Activated naive CD4-positive, alpha-beta T cell treated with anti-CD3 and anti-CD28 coated beads for 36 hours (primary cell): ENCODE data around the gene TPH1. TPM values are rescaled to one million over a fixed set of nuclear protein-coding genes. Genes with fewer than 3 reads are reported as not detected.

ENCODE experiments used
- CTCF ChIA-PET: fragments of 350-600 bp; sonication (Branson Sonifier 250); formaldehyde crosslinking; loops from one replicate; lab custom pipeline; 2021; ENCODE audit warnings: antibody characterized with exemption; lab: Charles Lee
- DNase-seq: peaks from one replicate; pipeline ENCODE4 v3.0.0-alpha.2; 2020
- H3K27ac Mint-ChIP-seq: one replicate; pipeline ENCODE4 v1.8.0; 2021; ENCODE audit warnings: mild to moderate bottlenecking, mixed read lengths
- H3K27me3 Mint-ChIP-seq: one replicate; pipeline ENCODE4 v1.8.0; 2021; ENCODE audit warnings: low read depth, mixed read lengths
- H3K36me3 Mint-ChIP-seq: one replicate; pipeline ENCODE4 v1.8.0; 2021; ENCODE audit warnings: low read depth, mixed read lengths
- H3K4me1 Mint-ChIP-seq: one replicate; pipeline ENCODE4 v1.8.0; 2021; ENCODE audit warnings: low read depth, mixed read lengths
- H3K4me3 Mint-ChIP-seq: one replicate; pipeline ENCODE4 v1.8.0; 2021; ENCODE audit warnings: mild to moderate bottlenecking, moderate library complexity, mixed read lengths
- H3K9me3 Mint-ChIP-seq: one replicate; pipeline ENCODE4 v1.8.0; 2021; ENCODE audit warnings: mixed read lengths
- intact Hi-C: fragments of 100-400 bp; cut with micrococcal nuclease; formaldehyde crosslinking; loops from one replicate; pipeline ENCODE4 v1.15.1; 2023
- total RNA-seq, 2 experiments: library from RNA; stranded (reverse); gene quantifications; one replicate each; pipeline ENCODE4 v1.2.3, GENCODE V29; 2021

The TPH1 gene
- total RNA-seq, 2 experiments from 2014 or later, result 0.47 TPM; not detected in 1

DNA sequence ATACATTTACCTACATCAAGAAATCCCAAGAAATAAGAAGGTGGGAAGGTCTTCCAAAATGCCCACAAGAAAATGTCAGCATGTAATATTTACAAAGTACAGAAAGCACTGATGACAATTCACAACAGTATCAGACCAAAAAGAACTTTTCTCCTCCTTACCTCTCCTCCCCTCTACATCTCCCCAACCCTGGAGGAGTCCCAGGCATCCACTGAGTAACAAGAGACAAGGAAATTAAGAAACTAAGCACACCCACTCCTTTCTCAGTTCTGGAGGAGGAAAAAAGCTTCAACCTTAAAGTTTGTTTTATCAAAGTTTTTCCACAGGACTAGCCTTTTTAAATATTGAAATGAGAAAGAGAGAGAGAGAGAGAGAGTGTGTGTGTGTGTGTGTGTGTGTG, 31.2 kb downstream of the TPH1 start:
- CTCF ChIA-PET, result interaction anchor here (1.0 to 1.6 kb wide), 4 partner anchors 10 to 91 kb away, joined by 3 to 10 read pairs (median 5); partner anchors contain the start of gene SAAL1
- peaks cover 1% of the 10 kb centered on the region for H3K36me3 Mint-ChIP-seq
- H3K27ac Mint-ChIP-seq, result no peak overlapping the region
- no peak for DNase-seq
- H3K4me1 Mint-ChIP-seq, result peaks cover 39% of the 10 kb centered on the region
- no peak overlapping the region for H3K4me3 Mint-ChIP-seq
- no peaks in the 10 kb centered on the region for H3K9me3 Mint-ChIP-seq
- intact Hi-C loops, result loop anchor here (2.0 to 5.0 kb wide), 7 partner anchors 663 to 1697 kb away; partner anchors contain the start of genes C11orf58, E2F8, NAV2 and NCR3LG1
- H3K27me3 Mint-ChIP-seq, result no peaks in the 10 kb centered on the region

- CTCF ChIA-PET, result interaction anchor here (1.0 to 1.6 kb wide), 5 partner anchors 9 to 101 kb away, joined by 3 to 10 read pairs (median 4); partner anchors contain the start of gene SAAL1
- peak overlapping the region; percentile 95 for H3K27ac Mint-ChIP-seq
- peak; percentile 15 for DNase-seq
- intact Hi-C loops, result loop anchor here (1.0 to 5.0 kb wide), 18 partner anchors 92 to 1698 kb away; partner anchors contain the start of genes C11orf58, E2F8, GTF2H1 and HPS5
- H3K36me3 Mint-ChIP-seq, result peaks cover 1% of the 10 kb centered on the region
- H3K27me3 Mint-ChIP-seq, result no peaks in the 10 kb centered on the region
- peak overlapping the region; percentile 97 for H3K4me3 Mint-ChIP-seq
- H3K9me3 Mint-ChIP-seq, result no peaks in the 10 kb centered on the region
- peaks cover 39% of the 10 kb centered on the region for H3K4me1 Mint-ChIP-seq
These were observed 32.1 kb downstream of the TPH1 start for GRCh38 chr11:18013790-18014507.

DNA sequence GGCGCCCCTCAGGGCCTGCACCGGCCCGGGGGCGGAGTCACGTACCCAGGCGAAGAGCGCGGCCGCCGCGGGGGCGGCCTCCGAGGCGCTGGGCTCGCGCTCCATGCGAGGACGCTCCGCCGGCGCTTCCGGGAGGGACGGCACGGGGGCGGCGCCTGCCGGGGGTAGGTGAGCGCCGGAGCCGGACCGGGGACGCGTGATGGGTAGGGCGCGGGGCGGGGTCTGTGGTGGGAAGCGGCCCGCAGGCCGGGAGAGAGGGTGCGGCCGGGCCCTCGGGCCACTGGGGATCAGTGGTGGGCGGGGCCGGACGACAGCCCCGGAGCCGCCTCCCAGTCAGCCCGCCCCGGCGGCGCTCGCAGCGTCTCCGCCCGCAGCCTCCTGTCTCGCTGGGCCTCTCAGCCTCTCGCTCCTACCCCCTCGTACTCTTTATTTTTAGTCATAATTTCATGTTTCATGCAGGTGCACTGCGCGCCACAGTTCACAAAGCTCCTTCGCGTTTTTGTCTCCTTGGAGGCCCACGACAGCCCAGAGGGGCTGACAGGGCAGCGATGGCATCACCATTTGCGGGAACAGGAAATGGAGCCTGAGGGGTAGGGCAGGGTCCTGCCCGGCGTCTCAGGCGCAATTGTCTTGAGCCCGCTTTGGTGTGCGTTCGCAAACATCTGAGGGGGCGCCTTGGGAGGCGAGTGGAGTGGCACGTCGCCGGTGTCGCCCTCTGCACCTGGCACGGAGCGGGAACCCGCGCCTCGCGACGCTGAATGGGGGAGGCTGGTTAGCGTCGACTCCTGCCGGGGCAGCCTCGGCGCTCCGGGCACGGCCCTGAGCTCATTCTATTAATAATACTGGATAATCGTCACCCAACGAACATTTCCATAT, 32.9 kb downstream of the TPH1 start, which contains the start of gene SERGEF:
SERGEF (minus strand) TSS at position 142 of the 876 bp plus-strand sequence; CDS start at position 105, 37 bp downstream.
- intact Hi-C loops, result loop anchor here (1.0 to 5.0 kb wide), 17 partner anchors 93 to 1699 kb away; partner anchors contain the start of genes C11orf58, E2F8, GTF2H1 and HPS5
- H3K4me1 Mint-ChIP-seq, result peaks cover 39% of the 10 kb centered on the region
- peaks cover 1% of the 10 kb centered on the region for H3K36me3 Mint-ChIP-seq
- peak within 1 kb of the TSS; percentile 95 for H3K27ac Mint-ChIP-seq
- peak; percentile 94 for DNase-seq
- no peaks in the 10 kb centered on the region for H3K9me3 Mint-ChIP-seq
- CTCF ChIA-PET, result interaction anchor here (1.2 to 1.6 kb wide), 3 partner anchors 22 to 102 kb away, joined by 3 to 7 read pairs (median 4); no protein-coding TSS in a partner anchor
- peak within 1 kb of the TSS; percentile 97 for H3K4me3 Mint-ChIP-seq
- H3K27me3 Mint-ChIP-seq, result no peaks in the 10 kb centered on the region

GRCh38 chr11:18012122-18012905, 33.8 kb downstream of the TPH1 start:
- peaks cover 39% of the 10 kb centered on the region for H3K4me1 Mint-ChIP-seq
- intact Hi-C loops, result loop anchor here (2.0 to 5.0 kb wide), 9 partner anchors 370 to 1700 kb away; partner anchors contain the start of genes C11orf58, E2F8, NAV2 and NCR3LG1
- DNase-seq, result peak; percentile 25
- peaks cover 1% of the 10 kb centered on the region for H3K36me3 Mint-ChIP-seq
- H3K27ac Mint-ChIP-seq, result peak overlapping the region; percentile 65
- peak overlapping the region; percentile 97 for H3K4me3 Mint-ChIP-seq
- H3K9me3 Mint-ChIP-seq, result no peaks in the 10 kb centered on the region
- H3K27me3 Mint-ChIP-seq, result no peaks in the 10 kb centered on the region
- CTCF ChIA-PET, result interaction anchor here (1.2 kb wide), 1 partner anchor 21 kb away, joined by 3 read pairs; no protein-coding TSS in a partner anchor

- Mint-ChIP-seq H3K9me3 (no peaks in the 10 kb centered on the region), H3K36me3 (peaks cover 2% of the 10 kb centered on the region), H3K27ac (peak overlapping the region; percentile 65), H3K27me3 (no peaks in the 10 kb centered on the region), H3K4me3 (peak overlapping the region; percentile 97), H3K4me1 (peaks cover 39% of the 10 kb centered on the region)
- CTCF ChIA-PET, result interaction anchor here (1.2 kb wide), 1 partner anchor 20 kb away, joined by 3 read pairs; no protein-coding TSS in a partner anchor
- DNase-seq, result no peak
- intact Hi-C loops, result loop anchor here (2.0 to 5.0 kb wide), 9 partner anchors 371 to 1701 kb away; partner anchors contain the start of genes C11orf58, E2F8, NAV2 and NCR3LG1
These were observed 34.4 kb downstream of the TPH1 start for GRCh38 chr11:18011633-18012032.

DNA sequence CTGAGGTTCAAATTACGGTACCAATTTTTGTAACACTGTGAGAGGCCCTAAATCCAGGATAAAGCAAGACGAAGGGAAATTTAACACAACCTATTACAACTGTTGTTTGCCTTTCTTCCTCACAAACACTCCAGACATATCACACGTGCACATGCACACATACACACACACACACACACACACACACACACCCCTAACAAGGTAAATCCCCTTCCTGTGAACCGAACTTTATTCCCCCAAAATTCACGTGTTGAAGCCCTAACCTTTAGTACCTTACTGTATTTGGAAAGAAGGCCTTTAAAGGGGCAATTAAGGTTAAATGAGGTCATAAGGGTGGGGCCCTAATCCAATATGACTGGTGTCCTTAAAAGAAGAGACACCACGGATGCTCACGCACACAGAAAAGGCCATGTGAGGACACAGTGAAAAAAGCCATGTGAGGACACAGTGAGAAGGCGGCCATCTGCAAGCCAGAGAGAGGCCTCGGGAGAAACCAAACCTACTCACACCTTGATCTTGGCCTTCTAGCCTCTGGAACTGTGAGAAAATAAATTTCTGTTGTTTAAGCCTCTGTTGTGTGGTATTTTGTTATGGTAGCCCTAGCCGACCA, 35.0 kb downstream of the TPH1 start:
- DNase-seq, result no peak
- no peak overlapping the region for H3K27ac Mint-ChIP-seq

GRCh38 chr11:18010121-18010670, 35.9 kb downstream of the TPH1 start:
- H3K36me3 Mint-ChIP-seq, result peaks cover 7% of the 10 kb centered on the region
- H3K9me3 Mint-ChIP-seq, result no peaks in the 10 kb centered on the region
- no peak overlapping the region for H3K4me3 Mint-ChIP-seq
- no peaks in the 10 kb centered on the region for H3K27me3 Mint-ChIP-seq
- intact Hi-C loops, result loop anchor here (5.0 kb wide), 6 partner anchors 658 to 1702 kb away; partner anchors contain the start of genes C11orf58, E2F8, NAV2 and NCR3LG1
- CTCF ChIA-PET, result interaction anchor here (1.3 to 2.0 kb wide), 3 partner anchors 19 to 96 kb away, joined by 3 to 5 read pairs (median 5); partner anchors contain the start of gene SAAL1
- peaks cover 36% of the 10 kb centered on the region for H3K4me1 Mint-ChIP-seq
- no peak overlapping the region for H3K27ac Mint-ChIP-seq
- no peak for DNase-seq

More for the DNA sequence above, 35.0 kb downstream of the TPH1 start:
- Mint-ChIP-seq H3K27me3 (no peaks in the 10 kb centered on the region), H3K4me3 (no peak overlapping the region), H3K36me3 (peaks cover 5% of the 10 kb centered on the region), H3K9me3 (no peaks in the 10 kb centered on the region), H3K4me1 (peaks cover 39% of the 10 kb centered on the region)
- intact Hi-C loops, result loop anchor here (5.0 kb wide), 6 partner anchors 659 to 1701 kb away; partner anchors contain the start of genes C11orf58, E2F8, NAV2 and NCR3LG1
- CTCF ChIA-PET, result interaction anchor here (1.4 kb wide), 1 partner anchor 92 kb away, joined by 3 read pairs; no protein-coding TSS in a partner anchor

DNA sequence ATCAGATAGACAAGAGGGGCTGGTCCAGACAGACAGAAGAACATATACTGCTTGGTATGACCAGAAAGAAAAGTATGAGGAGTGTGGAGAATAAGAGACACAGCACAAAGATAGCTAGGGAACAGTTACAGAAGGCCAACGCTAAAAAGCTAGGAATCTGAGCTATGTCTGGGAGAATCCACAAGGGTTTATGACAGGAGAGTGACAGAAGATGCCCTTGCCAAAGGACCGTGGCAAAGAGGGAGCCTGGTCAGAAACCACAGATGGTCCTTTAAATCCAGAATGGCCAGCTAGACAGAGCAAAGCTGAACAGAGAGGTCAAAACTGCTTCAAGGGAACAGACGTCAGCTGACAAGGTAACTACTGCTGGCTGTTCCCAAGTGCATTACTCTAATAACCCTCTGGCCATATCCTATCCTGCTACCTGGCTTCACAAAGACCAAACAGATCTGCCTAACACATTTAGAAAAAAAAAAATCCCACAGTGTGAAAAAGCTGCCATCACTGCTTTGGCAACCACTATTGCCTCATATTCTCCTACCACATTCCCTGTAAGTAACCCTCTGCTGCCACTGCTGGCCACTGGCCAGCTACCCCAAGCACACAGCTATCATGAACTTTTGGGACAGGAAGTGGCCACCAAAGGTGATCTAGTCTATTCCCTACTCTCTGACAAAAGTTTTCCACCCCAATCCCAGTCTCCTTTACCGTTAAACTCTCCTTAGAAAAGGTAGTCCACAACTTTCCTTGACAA, 40.5 kb downstream of the TPH1 start:
- intact Hi-C loops, result no loop called here
- H3K4me1 Mint-ChIP-seq, result peaks cover 1% of the 10 kb centered on the region
- H3K36me3 Mint-ChIP-seq, result peaks cover 13% of the 10 kb centered on the region
- DNase-seq, result no peak
- H3K27me3 Mint-ChIP-seq, result no peaks in the 10 kb centered on the region
- H3K4me3 Mint-ChIP-seq, result no peak overlapping the region
- no peaks in the 10 kb centered on the region for H3K9me3 Mint-ChIP-seq
- CTCF ChIA-PET, result interaction anchor here (0.8 to 3.4 kb wide), 5 partner anchors 9 to 109 kb away, joined by 3 to 15 read pairs (median 4); no protein-coding TSS in a partner anchor
- no peak overlapping the region for H3K27ac Mint-ChIP-seq

DNA sequence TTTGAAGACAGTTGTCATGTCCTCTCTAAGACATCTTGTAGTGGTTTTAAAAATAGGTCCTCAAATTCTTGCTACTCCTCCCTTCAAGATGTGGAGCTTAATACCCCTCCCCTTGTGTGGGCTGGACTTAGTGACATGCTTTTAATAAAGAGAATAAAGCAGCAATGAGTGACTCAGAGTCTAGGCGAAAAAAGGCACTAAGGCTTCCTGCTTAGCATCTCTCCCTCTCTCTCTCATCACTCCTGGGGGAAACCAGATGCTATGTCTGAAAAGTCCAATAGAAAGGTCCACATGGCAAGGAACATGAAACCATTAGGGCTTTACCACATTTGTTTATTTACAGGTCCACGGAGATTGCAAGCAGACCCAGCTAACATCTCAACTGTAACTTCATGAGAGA, 44.9 kb downstream of the TPH1 start:
- Mint-ChIP-seq H3K27ac (no peak overlapping the region), H3K27me3 (no peaks in the 10 kb centered on the region), H3K36me3 (peaks cover 24% of the 10 kb centered on the region), H3K9me3 (no peaks in the 10 kb centered on the region), H3K4me1 (peaks cover 2% of the 10 kb centered on the region), H3K4me3 (no peak overlapping the region)
- CTCF ChIA-PET, result interaction anchor here (1.3 kb wide), 1 partner anchor 114 kb away, joined by 4 read pairs; no protein-coding TSS in a partner anchor
- no peak for DNase-seq
- intact Hi-C loops, result no loop called here

DNA sequence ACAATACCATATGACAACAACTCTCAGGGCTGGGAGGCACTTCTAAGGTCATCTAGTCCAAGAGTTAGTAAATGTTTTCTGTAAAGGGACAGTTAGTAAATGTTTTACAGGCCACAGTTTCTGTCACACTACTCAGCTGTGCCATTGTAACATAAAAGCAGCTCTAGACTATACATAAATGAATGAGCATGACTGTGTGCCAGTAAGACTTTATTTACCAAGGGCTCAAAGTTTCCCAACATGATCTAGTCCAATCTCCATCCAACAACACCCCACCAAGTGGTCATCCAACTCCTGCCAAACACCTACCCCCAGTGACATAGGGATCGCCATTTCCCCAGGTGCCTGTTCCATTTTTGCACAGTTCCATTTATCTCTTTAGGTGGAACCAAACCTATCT, 45.3 kb downstream of the TPH1 start:
- no peaks in the 10 kb centered on the region for H3K27me3 Mint-ChIP-seq
- H3K9me3 Mint-ChIP-seq, result no peaks in the 10 kb centered on the region
- peaks cover 24% of the 10 kb centered on the region for H3K36me3 Mint-ChIP-seq
- intact Hi-C loops, result no loop called here
- no peak overlapping the region for H3K27ac Mint-ChIP-seq
- peaks cover 2% of the 10 kb centered on the region for H3K4me1 Mint-ChIP-seq
- CTCF ChIA-PET, result interaction anchor here (1.3 kb wide), 1 partner anchor 115 kb away, joined by 4 read pairs; no protein-coding TSS in a partner anchor
- DNase-seq, result no peak
- no peak overlapping the region for H3K4me3 Mint-ChIP-seq
